Activated effector memory CD4-positive, alpha-beta T cell treated with Interleukin-2 at 50 U/mL for 16 hours (primary cell): ENCODE results near the gene SEBOX.
A peak's percentile ranks its signal among the peaks of the same experiment; 100 is the strongest.

Experiments used
- DNase-seq: peaks from one replicate; pipeline ENCODE4 v3.0.0-alpha.2; 2020

Gene SEBOX

DNA sequence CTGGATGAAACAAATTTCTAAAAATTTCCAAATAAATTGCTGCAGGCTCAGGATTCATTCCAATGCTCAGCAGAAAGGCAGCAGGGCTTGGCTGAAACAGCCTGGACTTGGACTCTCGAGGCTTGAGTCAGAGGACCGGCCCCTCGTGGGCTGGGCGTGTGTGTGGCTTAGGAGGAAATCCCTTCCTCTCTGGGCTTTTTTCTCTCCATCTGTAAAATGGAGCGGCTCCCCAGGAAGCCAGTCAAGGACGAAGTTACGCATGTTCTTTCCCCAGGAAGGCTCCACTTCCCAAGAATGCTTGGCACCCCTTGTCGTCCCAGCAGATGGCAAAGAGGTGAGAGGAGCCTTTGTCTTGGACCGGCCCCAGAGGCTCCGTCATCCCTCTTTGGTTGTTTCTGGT, 27.5 kb upstream of the SEBOX start:
- DNase-seq, result no peak

DNA sequence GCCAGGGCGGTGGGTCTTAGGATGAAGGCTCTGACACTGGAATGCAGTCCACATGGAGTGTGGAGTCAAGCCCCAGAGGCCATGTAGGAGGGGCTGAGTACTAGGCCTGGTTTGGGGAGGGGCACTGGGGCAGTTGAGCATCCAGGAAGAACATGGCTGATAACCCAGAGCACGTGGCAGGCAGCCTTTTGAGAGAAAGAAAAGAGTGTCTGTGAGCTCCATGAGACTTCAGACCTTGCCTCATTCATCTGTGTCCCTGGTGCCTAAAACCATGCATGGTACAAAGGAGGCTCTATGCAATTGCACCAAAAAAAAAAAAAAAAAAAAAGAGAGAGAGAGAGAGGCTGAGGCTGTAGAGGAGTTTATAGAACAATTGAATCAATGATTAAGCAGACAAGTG, 26.4 kb upstream of the SEBOX start:
- DNase-seq, result no peak

DNA sequence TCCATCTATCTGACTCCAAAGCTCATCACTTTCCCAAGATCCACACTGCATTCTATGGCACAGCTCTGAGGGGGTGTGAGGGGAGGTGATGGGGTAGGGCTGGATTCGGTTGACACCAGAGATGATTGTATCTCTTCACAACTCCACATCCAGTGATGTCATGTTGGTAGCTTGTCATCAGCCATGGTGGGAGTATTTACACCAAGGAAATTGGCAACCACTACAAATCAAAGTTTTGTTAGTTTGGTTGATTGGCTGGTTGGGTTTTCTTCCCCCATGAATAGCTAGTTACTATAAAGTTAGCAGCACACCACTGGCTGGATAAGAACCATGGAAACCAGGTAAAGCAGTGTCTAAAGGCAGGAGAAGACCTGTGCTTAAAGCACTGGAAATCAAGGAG, 26.0 kb upstream of the SEBOX start:
- no peak for DNase-seq

DNA sequence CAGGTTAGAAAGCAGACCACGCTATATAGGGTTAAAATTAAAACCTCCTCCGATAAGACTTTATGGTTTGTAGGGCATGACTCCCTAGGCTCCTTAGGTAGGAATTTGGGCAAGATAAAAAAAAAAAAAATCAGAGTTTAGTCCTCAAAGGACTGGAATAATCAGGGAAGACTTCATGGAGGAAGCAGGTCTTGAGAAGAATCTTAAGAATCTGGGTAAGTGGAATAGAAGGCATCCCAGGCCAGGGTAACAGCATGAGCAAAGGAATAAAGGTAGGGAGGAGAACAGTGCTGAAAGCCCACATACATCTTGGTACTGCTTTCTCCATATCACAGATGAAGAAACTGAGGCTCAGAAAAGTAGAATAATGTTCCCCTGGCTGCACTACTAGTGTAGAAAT, 25.6 kb upstream of the SEBOX start:
- DNase-seq, result no peak

DNA sequence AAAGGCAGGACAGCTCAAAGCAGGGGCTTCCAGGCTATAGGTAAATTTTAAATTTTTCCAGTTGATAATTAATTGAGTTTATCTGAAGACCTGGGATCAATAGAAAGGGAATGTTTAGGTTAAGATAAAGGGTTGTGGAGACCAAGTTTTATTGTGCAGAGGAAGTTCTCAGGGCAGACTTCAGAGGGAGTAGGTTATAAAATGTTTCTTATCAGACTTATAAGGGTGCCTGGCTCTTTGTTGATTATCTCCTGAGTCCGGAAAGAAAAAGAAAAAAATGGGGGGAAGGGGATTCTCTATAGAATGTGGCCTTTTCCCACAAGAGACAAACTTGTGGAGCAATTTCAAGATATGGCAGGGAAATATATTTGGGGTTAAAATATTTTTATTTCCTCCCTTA, 25.1 kb upstream of the SEBOX start:
- no peak for DNase-seq

DNA sequence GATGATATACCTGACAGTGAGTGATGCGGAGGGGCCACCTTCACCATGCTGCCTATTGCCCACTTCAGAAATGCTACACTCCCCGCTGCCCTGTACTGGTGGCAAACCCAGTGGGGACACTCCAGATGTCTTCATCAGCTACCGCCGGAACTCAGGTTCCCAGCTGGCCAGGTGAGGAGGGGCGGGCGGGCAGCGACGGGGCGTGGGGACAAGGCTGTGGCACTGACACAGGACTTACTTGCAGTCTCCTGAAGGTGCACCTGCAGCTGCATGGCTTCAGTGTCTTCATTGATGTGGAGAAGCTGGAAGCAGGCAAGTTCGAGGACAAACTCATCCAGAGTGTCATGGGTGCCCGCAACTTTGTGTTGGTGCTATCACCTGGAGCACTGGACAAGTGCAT, 23.1 kb upstream of the SEBOX start:
- DNase-seq, result no peak

DNA sequence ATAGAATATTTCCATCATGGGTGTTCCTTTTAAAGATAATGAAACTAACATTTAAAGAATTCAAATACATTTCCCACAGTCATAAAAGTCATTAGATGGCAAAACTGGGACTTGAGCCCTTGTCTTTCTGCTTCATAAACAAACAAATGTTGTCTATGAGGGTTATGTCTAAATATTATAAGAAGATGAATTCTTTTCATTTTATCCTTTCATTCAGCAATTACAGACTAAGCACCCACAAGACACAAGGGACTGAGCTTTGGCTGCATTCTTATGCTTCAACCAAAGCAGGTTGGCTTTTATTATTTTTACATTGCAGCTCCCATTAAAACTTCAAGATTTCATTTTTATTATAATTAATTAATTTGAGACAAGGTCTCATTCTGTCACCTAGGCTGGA, 21.4 kb upstream of the SEBOX start:
- no peak for DNase-seq

DNA sequence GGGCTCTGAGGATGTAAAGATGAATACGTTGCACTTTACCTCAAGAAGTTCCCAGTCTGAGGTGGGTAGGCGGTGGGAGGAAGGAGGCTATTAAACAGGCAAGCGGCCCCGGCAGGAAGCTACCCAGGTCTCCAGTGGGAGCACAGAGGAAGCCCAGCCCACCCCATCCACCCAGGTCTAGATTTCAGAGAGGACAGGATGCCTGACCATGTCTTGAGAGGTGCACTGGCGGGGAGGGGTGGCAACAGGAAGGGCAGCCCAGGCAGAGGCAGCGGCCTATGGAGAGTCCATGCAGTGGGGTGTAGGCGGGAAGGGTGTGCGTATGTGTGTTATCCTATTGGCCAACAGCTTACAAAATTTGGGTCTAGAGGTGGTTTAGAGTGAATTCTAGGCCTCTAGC, 20.4 kb upstream of the SEBOX start:
- DNase-seq, result no peak

DNA sequence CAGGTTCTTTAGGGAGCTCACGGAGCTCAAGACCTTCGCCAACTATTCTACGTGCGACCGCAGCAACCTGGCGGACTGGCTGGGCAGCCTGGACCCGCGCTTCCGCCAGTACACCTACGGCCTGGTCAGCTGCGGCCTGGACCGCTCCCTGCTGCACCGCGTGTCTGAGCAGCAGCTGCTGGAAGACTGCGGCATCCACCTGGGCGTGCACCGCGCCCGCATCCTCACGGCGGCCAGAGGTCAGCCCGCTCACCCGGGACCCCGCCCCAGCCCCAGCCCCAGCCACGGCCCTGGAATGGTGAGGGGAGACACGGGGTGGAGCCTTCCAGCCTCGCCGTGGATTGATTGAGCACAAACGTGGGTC, 20.0 kb upstream of the SEBOX start:
- no peak for DNase-seq

DNA sequence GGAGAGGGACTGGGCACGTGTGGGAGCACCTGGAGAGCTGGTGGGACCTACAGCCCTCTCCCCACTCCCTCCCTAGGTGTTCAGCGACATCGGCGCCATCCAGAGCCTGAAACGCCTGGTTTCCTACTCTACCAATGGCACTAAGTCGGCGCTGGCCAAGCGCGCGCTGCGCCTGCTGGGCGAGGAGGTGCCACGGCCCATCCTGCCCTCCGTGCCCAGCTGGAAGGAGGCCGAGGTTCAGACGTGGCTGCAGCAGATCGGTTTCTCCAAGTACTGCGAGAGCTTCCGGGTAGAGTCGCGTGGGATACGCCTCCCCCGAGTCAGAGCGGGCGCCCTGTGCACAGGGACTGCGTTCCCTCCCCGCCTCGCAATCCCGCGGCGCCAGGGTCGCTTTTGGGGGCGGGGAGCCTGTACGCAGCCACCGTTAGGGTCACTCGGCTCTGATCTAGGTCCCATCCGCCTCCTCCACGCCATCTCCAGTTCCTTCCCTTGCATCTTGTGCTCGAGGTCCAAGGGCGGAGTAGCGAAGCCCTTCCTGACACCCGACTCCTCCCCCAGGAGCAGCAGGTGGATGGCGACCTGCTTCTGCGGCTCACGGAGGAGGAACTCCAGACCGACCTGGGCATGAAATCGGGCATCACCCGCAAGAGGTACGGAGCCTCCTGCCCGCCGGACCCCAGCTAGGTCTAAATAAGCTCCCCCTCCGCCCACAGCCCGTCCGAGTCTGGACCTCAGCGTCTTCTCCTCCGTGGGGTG, 19.5 kb upstream of the SEBOX start:
- DNase-seq, result peak; percentile 57

DNA sequence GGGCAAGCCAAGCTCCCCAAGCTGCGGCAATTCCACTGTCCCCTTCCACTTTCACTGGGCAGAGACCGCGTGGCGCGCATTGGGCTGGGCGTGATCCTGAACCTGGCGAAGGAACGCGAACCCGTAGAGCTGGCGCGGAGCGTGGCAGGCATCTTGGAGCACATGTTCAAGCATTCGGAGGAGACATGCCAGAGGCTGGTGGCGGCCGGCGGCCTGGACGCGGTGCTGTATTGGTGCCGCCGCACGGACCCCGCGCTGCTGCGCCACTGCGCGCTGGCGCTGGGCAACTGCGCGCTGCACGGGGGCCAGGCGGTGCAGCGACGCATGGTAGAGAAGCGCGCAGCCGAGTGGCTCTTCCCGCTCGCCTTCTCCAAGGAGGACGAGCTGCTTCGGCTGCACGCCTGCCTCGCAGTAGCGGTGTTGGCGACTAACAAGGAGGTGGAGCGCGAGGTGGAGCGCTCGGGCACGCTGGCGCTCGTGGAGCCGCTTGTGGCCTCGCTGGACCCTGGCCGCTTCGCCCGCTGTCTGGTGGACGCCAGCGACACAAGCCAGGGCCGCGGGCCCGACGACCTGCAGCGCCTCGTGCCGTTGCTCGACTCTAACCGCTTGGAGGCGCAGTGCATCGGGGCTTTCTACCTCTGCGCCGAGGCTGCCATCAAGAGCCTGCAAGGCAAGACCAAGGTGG, 16.3 kb upstream of the SEBOX start:
- no peak for DNase-seq

DNA sequence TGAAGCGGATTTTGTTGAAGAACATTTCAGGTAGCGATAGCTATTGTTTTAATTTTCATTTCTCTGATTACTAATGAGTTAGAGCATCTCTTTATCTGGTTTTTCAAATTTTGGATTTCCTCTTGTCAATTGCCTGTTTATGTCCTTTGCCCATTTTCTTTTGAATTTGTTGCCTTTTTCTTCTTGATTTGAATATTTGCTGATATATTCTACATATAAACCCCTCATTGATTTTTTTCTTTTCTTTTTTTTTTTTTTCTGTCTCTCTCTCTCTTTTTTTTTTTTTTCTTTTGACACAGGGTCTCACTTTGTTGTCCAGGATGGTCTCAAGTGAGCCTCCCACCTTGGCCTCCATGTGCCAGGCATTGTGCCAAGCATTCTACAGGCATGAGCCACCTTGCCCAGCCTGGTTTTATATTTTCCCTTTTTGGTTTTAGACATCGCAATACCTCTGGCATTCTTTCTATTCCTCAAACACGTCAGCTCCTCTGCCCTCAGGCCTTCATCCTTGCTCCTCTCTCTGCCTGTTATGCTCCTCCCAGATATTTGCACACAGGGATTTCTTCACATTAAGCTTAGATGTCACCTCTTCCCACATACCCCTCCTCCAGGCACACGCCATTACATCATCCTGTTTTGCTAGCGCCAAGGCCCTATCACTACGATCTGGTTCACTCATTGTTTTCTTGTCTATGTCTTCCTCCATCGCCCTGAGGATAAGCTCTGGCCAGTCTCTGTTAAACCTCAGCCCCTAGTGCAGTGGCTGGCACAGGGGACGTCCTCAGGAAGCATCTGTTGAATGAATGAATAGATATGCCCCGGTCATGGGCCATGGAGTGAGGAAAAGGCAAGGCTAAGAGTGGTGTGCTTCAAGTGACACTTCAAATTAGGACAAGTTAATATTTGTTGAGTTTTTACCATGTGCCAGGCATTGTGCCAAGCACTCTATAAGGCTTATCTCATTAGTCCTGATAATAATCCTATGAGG, 15.1 kb upstream of the SEBOX start:
- no peak for DNase-seq

DNA sequence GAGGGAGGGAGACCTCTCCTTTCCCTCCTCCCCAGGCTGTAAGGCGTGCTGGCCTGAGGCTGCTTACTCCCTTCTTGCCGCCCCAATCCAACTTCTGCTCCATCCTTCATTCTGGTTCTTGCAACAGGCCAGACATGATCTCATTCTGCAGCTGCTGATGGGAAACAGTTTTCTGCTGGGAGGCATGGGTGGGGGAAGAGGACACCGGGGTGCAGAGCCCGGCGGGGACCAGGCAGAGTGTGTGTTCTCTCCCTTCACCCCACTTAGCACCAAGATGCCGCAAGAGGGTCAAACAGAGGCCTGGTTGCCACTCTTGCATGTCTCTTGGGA, 7.9 kb upstream of the SEBOX start:
- DNase-seq, result no peak

DNA sequence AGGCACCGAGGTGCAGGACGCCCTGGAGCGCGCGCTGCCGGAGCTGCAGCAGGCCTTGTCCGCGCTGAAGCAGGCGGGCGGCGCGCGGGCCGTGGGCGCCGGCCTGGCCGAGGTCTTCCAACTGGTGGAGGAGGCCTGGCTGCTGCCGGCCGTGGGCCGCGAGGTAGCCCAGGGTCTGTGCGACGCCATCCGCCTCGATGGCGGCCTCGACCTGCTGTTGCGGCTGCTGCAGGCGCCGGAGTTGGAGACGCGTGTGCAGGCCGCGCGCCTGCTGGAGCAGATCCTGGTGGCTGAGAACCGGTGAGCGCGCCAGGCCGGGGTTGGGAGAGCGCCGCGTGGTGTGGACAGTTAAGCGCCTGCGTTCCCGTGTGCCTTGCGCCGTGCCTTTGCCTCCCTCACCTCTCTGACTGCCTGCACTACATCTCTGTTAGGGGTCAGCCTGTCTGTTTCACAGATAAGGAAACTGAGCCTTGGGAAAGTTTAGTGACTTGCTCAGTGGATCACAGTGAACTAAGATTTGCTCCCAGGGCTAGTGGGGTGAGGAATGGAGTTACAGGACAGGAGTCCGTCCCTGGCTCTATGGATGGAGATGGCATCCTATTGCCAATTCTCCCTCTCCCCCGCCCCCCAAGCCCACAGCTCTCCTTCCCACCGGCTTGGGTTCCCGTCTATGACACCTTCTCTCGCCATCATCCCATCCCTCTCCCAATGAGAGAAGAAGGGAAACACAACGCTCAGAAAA, 7.4 kb upstream of the SEBOX start:
- no peak for DNase-seq

DNA sequence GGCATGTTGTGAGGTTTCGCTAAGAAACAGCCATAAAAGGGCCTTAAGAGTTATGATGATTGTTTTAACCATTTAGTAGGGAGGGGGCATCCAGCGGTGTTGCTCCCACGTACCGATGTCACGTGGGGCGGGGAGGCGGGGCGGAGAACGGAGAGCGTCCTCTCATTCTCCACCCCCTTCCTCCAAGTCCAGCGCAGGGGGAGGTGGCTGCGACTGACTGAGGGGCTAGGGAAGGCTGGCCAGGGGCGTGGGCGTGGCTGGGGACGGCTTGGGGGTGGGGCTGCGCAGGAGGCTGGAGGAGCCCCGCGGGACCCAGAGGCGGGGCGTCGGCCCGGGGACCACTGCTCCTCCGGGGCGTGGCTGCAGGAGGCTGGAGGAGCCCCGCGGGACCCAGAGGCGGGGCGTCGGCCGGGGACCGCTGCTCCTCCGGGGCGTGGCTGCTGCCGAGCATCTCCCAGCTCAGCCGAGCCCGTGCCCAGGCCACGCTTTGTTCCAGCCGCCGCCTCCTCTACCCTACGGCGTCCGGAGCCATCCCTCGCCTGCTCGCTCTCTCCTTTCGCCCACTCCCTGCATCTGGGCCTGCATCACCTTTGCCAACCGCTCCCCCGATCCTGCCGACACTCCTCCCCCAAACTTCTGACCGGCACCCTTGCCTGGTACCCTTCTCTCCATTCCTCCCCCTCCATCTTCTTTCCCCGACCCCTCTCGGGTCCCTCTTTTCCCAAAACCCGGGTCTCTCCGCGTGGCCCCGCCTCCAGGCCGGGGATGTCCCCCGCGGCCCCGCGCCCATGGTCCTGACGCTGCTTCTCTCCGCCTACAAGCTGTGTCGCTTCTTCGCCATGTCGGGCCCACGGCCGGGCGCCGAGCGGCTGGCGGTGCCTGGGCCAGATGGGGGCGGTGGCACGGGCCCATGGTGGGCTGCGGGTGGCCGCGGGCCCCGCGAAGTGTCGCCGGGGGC, 6.5 kb upstream of the SEBOX start, which contains the start of gene SARM1:
Gene SARM1, plus strand, starts transcription at position 450 of the 958 bp plus-strand sequence. Its CDS starts 339 bp downstream, at position 789.
- DNase-seq, result peak; percentile 76

DNA sequence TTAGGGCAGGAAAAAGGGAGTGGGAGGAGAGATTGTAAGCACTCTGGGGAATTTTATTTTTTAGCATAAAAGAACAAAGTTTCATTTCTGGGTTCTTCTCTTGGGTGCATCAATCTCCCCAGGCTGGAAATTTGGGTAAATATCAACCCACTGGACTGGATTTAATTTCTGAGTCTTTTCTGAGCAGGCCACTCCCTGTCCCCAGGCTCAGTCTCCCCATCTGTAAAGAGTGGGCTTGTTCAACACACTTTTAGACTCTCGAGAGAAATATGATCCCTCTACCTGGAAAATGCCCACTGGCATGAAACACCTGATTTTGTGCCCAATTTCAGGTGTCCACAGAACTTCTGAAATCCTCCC, 5.7 kb upstream of the SEBOX start:
- no peak for DNase-seq

DNA sequence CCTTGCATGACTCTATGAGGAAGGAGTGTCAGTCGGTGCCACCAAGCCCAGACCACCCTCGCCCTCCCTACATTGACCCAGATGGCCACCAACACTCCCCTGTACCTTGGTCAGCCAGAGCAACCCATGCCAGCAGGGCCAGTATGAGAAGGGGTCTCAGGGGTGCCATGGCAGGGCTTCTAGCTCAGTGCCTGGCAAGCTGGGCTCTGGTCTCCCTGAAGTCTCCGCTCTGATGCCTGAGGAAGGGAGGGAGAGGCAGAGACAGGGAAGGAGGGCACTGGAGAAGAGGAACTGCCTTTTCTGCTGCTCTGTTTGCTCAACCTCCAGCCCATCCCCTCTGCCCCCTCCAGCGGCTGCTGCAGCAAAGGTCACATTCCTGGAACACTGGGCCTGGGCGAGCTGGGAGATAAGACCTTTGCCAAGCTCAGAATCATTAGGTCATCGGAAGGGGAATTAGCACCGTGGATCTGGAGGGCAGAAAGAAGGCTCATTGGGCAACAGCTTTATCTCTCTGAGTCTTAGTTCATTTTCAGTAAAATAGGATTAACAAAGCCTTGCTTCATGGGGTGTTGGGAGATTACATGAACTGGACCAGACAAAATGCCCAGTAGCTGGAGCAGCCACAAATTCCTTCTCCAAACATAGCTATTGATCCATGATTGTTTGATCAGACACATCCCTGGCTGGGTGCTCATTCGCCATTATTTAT, 5.2 kb upstream of the SEBOX start, which contains the start of gene VTN:
Gene VTN, minus strand, starts transcription at position 273 of the 709 bp plus-strand sequence. Its CDS starts 104 bp downstream, at position 169.
- DNase-seq, result no peak

DNA sequence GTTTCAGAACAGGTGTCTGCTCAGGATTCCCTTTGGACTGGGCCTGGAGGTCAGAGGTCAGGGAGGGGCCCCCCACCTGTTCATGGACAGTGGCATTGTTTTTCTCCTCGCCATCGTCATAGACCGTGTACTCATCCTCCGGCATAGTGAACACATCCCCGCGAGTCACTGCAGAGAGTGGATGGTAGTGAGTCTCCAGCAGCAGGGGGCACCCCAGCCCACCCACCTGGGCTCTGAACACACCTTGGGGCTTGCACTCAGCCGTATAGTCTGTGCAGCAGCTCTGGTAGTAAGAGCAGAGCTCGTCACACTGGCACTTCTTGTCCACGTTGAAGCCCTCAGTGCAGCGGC, 4.7 kb upstream of the SEBOX start:
- DNase-seq, result no peak

DNA sequence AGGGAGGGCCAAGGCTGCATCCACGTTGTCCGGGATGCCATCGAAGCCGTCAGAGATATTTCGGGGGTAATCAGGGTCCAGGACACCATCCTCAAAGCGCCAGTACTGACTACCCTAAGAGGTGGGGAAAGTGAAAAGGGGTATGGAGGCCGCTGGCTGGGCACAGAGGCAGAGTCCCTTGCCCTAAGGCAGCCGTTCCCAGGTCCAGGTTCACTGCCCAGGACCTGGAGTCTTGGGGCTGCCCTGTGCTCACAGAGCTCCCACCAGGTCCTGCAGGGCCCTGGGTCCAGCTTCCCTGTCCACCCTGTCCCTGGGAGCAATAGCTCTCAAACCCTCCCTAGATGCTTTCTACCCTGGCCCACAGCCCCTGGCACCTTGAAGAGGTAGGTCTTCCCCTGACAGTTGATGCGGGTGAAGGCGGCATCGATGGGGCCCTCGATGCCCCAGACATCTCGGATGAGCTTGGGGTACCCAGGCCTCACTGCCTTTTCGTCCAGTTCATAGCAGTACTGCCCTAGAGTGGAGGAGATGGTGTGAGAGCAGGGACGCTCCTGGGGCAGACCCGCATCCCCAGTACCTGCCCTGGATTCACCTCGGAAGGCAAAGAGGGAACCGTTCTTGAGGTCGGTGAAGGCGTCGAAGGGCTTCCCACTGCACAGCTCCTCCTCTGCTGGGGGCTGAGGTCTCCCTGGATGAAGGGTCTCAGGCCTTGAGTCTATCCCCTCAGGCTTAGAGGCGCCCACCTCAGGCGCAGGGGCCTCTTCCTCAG, 4.1 kb upstream of the SEBOX start:
- DNase-seq, result no peak

DNA sequence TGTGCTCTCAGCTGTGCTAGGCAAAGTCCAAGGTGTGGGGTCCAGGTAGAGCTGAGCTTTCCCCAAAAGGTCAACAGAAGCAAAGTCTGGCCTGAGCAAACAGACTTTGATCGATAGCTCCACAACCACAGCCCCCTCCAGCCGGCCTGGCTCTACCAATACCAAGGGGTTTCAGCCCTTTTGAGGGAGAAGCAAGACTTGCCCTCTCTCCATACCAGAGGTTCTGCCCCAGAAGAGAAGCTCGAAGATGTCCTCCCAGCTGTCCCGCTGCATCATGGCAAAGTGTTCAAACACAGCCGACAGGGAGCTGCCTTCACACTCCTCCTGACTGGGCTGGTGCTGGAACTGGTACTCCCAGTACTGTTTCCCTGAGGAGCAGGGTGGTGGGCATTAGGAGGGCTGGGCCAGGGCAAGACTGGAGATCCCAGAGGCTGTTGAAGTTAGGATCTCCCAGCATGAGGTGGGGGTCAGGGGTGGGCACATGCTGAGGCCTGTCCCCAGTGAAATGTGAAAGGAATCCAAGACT, 3.4 kb upstream of the SEBOX start:
- DNase-seq, result no peak
